Measurements from ENCODE around the gene CAMSAP1.

Gene CAMSAP1

GRCh38 chr9:135933114-135933513, 25.8 kb upstream of the CAMSAP1 start:
- no peak for DNase-seq (ENCODE audit: extremely low read depth, low read depth)
- TF ChIP-seq CTCF (IDR thresholded peaks at IDR 0.05; ENCODE audit: low read depth, low read length): no peak

DNA sequence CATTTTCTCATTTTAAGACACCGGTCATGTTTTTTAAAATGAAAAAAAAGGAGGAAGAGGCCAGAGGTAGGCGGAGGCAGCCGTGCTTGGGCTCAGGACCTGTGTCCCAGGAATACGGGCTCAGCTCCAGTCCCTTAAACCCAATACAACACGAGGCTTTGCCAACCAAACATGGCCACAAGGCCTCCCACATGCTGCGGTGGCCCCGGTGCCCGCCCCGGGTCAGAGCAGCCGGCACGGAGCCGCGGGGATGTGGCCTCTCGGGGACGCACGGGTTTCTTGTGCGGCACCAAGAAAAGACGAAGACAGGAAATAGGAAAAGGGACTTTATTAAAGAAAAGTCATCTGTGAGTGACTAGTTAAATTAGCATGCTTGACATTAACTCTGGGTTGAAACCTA, 25.3 kb upstream of the CAMSAP1 start:
- DNase-seq (ENCODE audit: extremely low read depth, low read depth): no peak
- TF ChIP-seq CTCF (IDR thresholded peaks at IDR 0.05; ENCODE audit: low read depth, low read length): no peak

- TF ChIP-seq CTCF (IDR thresholded peaks at IDR 0.05; ENCODE audit: low read depth, low read length): no peak
- DNase-seq (ENCODE audit: extremely low read depth, low read depth): no peak
Measured at GRCh38 chr9:135931349-135931820, 24.0 kb upstream of the CAMSAP1 start.

DNA sequence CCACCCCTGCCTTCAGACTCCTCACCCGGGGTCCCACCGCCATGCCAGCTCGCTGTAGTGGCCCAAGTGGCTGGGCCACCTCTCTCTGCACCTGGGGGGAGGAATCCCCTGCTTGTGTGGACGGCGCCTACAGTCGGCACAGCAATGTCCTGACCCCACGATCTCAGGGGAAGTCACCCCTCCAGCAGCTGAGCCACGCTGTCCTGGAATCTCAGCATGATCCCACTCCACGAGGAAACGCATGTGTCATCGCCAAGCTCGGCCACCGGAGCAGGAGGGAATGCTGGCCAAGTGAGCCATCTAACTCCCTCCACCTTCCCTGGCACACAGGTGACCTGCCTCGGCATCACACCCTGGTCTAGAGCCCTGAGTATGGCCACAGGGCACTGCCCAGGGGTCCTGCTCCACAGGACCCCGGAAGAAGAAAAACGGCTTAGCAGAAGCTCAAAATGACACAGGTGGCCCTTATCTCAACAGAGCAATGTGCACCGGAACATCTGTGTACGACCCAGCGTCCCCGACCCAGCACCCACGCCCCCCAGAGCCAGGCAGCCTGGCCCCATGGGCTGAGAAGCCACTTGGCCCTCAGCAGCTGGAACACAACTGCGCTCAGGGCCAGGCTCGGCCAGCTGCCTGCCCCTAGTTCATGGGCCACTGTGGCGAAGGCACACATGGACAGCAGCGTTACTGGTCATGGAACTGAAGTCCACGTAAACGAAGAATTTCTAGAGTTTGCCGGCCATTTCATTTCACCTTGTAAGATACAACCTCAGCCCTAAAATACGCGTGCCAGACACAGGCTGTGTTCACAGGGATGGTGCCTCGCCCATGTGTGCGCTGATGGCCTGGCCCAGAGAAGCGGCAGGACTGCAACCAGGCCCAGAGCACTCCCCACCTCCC, 23.4 kb upstream of the CAMSAP1 start:
- no peak for DNase-seq (ENCODE audit: extremely low read depth, low read depth)
- TF ChIP-seq CTCF (IDR thresholded peaks at IDR 0.05; ENCODE audit: low read depth, low read length): no peak

- TF ChIP-seq CTCF (IDR thresholded peaks at IDR 0.05; ENCODE audit: low read depth, low read length): no peak
- no peak for DNase-seq (ENCODE audit: extremely low read depth, low read depth)
Measured at GRCh38 chr9:135929656-135930445, 22.5 kb upstream of the CAMSAP1 start.

GRCh38 chr9:135928731-135929655, 21.6 kb upstream of the CAMSAP1 start:
- DNase-seq (ENCODE audit: extremely low read depth, low read depth): no peak
- no peak for TF ChIP-seq CTCF (IDR thresholded peaks at IDR 0.05; ENCODE audit: low read depth, low read length)

Data from AG09319 (cell line).